ENCODE results near the gene LPCAT3. TPM values are rescaled to one million over a fixed set of nuclear protein-coding genes. Genes with fewer than 3 reads are reported as not detected.
"Not testable (repeated sequence)": the region's sequence is repeated elsewhere in the genome, so short reads cannot be mapped to it uniquely, and the experiment has no call there.

The LPCAT3 gene
- total RNA-seq, 1 donor from 2014 or later, result 13.1 TPM

GRCh38 chr12:7035463-7035862, 17.2 kb upstream of the LPCAT3 start:
- no peak for DNase-seq

DNA sequence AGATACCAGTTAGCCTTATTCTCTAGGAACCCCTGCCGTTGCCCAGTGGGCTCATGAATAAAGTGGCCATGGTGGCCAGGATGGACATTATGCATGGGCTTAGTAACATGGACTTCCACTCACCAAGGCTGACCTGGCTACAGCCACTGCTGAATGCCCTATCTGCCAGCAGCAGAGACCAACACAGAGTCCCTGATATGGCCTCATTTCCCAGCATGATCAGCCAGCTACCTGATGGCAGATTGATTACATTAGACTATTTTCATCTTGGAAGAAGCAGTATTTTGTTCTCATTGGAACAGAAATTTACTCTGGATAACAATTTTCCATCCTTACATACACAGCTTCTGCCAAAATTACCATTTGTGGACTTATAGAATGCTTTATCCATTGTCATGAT, 16.2 kb upstream of the LPCAT3 start:
- DNase-seq, result no peak

GRCh38 chr12:7032990-7033389, 14.7 kb upstream of the LPCAT3 start:
- no peak for DNase-seq

- no peak for DNase-seq
Measured at GRCh38 chr12:7031306-7031705, 13.0 kb upstream of the LPCAT3 start.

DNA sequence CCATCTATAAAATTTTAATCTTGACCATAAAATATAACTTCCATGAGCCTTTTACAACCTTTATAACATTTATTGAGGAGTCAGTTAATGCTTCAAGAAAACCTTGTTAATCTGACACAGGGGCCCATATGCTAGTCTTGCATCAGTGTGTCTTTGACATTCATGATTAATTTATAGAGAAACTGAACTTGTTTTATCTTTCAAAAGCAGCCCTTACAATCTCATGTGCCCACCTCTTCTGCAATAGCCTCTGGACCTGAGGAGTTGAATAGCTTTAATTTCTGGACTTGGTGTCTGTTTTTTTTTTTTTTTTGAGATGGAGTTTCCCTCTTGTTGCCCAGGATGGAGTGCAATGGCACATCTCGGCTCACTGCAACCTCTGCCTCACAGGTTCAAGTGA, 8.6 kb upstream of the LPCAT3 start:
- no peak for DNase-seq

GRCh38 chr12:7023114-7023513, 4.8 kb upstream of the LPCAT3 start:
- no peak for DNase-seq

GRCh38 chr12:7021956-7022355, 3.7 kb upstream of the LPCAT3 start:
- no peak for DNase-seq

DNA sequence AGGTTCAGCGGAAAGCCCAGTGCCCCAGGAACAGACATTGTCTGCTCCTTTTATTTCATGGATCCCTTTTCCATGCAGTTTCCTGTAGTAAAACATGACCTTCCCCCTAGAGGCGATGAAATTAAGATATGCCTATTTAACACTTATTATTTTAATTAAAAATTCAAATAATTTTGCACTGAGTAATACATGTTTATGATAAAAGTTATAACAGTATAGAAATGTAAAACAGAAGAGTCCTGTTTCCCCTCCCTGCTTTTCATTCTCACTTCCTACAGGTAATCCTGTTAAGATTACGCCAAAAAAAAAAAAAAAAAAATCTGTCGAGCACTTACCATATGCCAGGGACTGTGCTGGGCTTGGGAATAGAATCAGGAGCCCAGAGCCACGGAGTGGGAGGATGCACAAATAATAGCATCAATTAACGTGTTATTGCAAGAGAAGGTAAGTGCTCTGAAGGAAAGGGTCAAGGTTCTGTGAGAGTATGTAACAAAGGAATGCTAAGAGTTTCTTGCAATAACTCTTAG, 830 bp upstream of the LPCAT3 start:
- DNase-seq, result peak; percentile 28

DNA sequence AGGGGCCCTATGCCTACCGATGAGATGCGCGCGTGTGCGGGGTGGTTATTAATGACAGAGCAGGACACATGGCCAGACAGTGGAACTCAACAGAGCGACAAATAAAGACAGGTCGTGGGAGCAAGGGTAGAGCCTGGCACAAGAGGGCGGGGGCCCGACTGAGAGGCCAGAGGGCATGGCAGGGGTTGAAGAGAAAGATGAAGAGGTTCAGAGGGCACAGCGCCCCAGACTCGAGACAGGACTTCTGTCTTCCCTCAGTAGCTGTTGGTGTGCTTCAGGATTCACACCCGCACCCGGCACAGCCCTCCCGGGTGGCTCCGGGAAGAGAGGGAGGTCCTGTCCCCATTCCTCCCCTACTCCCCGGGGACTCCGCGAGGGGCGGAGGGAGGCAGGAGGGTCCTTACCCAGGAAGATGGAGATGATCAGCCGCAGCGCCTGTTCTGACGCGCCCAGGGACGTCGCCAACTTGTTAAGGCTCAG, 366 bp downstream of the LPCAT3 start:
- no peak for DNase-seq

GRCh38 chr12:7016958-7017571, 1.2 kb downstream of the LPCAT3 start:
- no peak for DNase-seq

DNA sequence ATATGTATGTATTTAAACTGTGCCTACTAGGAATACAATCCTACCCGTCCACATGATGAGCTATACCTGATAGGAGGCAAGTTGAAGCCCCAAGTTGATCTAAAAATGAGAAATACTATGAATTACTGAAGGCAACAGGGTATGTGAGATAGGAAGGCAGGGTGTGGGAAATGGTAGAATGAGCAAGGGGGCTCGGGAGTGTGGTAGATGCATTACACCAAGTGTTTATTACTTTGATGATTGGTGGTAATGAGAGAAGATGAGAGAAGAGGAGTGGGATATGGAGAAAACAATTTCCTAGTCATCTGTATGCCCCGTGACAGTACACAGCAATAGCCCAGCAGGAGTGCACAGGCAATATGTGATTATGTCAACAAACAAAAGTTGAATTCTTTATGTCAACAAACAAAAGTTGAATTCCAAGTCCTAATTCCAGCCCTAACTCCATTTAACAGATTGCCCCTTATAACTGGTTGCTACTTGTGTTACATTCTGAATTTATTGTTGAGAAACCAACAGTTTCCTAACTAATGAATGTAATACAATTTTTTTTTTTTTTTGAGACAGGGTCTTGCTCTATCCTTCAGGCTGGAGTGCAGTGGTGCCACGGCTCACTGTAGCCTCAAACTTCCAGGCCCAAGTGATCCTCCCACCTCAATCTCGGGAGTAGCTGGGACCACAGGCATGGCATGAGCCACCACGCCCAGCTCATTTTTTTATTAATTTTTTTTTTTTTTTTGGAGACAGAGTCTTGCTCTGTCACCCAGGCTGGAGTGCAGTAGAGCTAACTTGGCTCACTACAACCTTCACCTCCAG, 2.5 kb downstream of the LPCAT3 start:
- DNase-seq, result no peak

DNA sequence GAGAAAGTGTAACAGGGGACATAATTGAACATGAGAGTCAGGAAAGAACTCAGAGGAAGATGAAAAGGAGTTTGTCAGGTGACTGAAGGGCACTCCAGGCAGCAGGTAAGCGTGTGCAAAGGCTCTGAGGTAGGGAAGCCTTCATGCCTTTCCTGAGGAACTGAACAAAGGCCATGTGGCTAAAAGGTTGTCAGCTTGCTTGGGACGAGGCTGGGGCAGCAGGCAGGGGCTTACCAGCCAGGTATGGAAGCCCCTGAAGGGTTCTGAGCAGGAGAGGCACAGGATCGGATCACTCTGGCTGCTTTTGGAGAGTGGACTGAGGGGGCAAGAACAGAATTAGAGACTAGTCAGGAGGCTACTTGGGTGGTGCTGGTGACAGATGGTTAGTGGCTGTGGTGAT, 5.2 kb downstream of the LPCAT3 start:
- no peak for DNase-seq

- DNase-seq, result no peak
Measured at GRCh38 chr12:7012024-7012607, 6.2 kb downstream of the LPCAT3 start.

DNA sequence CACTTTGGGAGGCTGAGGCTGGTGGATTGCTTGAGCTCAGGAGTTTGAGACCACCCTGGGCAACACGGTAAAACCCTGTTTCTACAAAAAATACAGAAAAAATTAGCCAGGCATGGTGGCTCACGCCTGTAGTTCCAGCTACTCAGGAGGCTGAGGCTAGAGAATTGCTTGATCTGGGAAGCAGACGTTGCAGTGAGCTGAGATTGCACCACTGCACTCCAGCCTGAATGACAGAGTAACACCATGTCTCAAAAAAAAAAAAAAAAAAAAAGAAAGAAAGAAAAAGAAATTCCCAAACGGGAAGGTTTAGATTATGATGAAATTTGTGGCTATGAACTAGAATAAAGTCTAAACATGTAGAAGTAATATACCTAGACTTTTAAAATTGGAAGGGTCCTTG, 6.9 kb downstream of the LPCAT3 start:
- DNase-seq, result not testable (repeated sequence)

DNA sequence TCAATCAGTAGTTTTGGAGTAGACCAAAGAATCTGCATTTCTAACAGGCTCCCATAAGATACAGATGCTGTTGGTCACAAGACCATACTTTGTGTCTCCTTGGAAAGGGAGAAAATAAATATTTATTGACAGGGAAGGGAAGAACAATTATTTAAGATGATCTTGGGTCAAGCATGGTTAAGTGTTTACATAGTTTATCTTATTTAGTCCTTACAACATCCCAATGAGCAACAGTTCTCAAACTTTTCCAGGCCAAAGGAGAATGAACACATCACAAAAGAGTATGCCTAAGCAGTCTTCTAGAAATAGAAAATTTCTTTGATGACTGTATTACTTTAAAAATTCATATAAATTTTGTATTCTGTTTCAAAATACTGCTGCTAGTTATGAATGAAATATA, 8.8 kb downstream of the LPCAT3 start:
- no peak for DNase-seq

DNA sequence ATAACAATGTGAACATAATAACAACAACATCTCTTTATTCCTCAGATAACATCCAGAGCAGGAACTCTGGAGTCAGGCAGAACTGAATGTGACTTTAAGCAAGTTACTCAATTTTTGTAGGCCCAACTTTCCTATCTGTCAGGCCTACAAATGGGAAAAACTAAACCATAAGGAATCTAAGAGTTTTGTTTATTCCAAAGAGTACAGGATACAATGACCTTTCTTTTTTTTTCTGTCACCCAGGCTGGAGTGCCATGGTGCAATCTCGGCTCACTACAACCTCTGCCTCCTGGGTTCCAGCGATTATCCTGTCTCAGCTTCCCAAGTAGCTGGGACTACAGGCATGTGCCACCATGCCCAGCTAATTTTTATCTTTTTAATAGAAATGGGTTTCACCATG, 9.4 kb downstream of the LPCAT3 start:
- no peak for DNase-seq

GRCh38 chr12:7006639-7007038, 11.6 kb downstream of the LPCAT3 start:
- no peak for DNase-seq

- no peak for DNase-seq
Measured at GRCh38 chr12:7005311-7005710, 13.0 kb downstream of the LPCAT3 start.

DNA sequence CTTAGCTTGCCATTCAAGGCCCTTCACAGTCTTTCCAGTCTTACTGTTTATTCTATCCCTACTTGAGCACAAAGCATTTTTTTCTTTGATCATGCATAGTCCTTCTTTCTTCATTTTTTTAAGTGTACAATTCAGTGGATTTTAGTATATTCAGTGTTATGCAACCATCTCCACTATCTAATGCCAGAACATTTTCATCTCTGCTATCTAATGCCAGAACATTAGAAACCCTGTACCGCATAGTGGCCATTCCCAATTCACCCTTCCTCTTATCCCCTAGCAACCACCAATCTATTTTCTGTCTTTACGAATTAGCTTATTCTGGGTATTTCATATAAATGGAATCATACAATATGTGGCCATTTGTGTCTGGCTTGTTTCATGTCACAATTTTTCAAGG, 13.4 kb downstream of the LPCAT3 start:
- DNase-seq, result no peak

GRCh38 chr12:7004287-7004803, 13.9 kb downstream of the LPCAT3 start:
- no peak for DNase-seq

DNA sequence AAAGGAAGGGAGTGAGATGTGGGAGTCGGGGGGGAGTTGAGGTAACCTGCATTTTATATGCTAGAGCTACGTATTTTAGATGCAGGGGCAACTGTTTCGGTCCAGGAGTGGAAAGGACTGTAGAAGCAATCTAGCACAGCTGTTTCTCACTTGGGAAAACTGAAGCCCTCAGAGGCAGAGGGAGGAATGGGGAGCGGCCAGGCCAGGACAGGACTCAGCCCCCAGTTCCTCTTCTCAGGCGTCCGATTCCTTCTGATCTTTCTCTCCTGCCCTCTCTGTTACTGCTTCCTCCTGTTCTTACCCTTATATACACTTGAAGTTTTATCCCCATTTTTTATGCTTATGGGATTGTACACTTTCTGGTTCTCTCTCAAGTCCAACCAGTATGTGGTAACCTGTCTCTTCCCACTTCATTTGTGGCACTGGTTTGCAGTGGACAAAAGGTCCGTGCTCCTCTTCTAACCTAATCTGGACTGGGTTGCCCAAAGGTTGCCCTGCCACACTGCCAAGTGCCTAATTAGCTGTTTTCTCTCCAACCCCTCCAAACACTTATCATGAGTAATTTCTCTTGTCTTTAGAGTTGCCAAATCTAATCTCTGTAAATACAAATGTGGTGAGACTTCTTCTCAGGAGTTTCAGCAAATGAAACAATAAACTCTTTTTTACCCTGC, 16.2 kb downstream of the LPCAT3 start:
- DNase-seq, result no peak

DNA sequence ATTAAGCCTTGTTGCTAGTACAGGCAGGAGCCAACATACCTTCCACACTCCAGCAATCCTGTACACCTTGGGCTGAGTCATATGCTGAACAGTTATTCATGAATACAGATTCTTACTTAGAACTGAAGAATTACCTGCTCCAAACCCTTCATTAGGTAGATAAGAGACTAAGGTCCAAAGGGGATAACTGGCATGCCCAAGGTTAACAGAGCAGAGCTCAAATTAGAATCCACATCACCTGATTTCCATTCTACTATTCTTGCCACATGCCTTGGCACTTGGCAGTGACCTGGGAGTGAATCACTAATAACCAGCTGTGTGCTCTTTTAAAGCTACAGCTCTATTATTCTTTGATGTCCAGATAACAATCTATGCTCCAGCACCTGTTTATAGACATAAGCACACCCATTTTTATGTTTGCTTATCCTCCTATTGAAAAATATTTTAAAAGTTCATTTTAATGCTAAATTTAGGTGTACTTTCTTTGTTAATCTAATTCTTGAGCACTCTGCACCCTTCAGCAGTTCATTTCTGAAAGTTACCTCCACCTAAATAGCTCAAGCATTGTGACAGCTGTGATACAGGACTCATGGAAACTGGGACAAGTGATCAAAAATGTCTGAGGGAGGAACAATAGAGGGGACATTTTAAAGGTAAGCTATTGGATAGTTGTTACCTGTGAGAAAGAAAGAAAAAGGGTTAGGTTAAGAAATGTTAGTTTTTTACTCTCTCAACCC, 19.4 kb downstream of the LPCAT3 start:
- no peak for DNase-seq
